K562 (cell line): ENCODE results near the gene GIGYF1. TPM values are rescaled to one million over a fixed set of nuclear protein-coding genes. Genes with fewer than 3 reads are reported as not detected.
A peak's percentile ranks its signal among the peaks of the same experiment; 100 is the strongest.

Source experiments
- ARID3A ChIP-seq: IDR thresholded peaks from 2 replicates; pipeline ENCODE4 v1.6.1; 2012; ENCODE audit warnings: low read depth, low read length, improper control_type of control experiment, borderline replicate concordance
- COPS2 ChIP-seq: fragments of 450-650 bp; conservative IDR thresholded peaks from 2 replicates; pipeline ENCODE4 v1.6.1; 2016; ENCODE audit warnings: mild to moderate bottlenecking, moderate library complexity
- ESRRA ChIP-seq: fragments of 450-650 bp; IDR thresholded peaks from 2 replicates; pipeline ENCODE4 v1.6.1; 2014; ENCODE audit warnings: low read depth, mild to moderate bottlenecking, moderate library complexity, borderline replicate concordance
- FOSL1 ChIP-seq: fragments of 200-800 bp; sonication (Bioruptor generic); conservative IDR thresholded peaks from 2 replicates; pipeline ENCODE4 v1.6.1; 2016; ENCODE audit warnings: missing genetic modification characterization, missing compliant biosample characterization
- HOMEZ ChIP-seq: fragments of 250-450 bp; sonication (Bioruptor Pico); IDR thresholded peaks from 2 replicates; pipeline ENCODE4 v1.4.0; 2020; ENCODE audit warnings: mild to moderate bottlenecking, moderate library complexity
- NR2F6 ChIP-seq: fragments of 450-650 bp; formaldehyde crosslinking; IDR thresholded peaks from 2 replicates; pipeline ENCODE4 v1.4.0; 2020; ENCODE audit warnings: mild to moderate bottlenecking
- PRPF4 ChIP-seq: fragments of 200-400 bp; formaldehyde crosslinking; IDR thresholded peaks from one replicate; pipeline ENCODE4 v1.6.1; 2017; ENCODE audit warnings: low read length, low read depth, mild to moderate bottlenecking; ENCODE audit not compliant: insufficient read depth, poor library complexity, severe bottlenecking
- ZNF609 ChIP-seq: sonication (generic); formaldehyde crosslinking; IDR thresholded peaks from 2 replicates; pipeline ENCODE4 v1.8.1; 2023; ENCODE audit warnings: missing genetic modification reagents, mild to moderate bottlenecking, borderline replicate concordance
- ZNF655 ChIP-seq: fragments of 250-450 bp; sonication (Bioruptor Pico); IDR thresholded peaks from 2 replicates; pipeline ENCODE4 v1.5.0; 2021
- polyA plus RNA-seq, 8 experiments: library from polyadenylated mRNA; depleted of rRNA in 4 of 8; stranded (reverse) in 5 of 8; unstranded in 3 of 8; fragments of >200 nt; fragmentation: Nextera tagmentation in 2 of 8; fragmentation: Illumina TruSeq in 1 of 8; extraction: Ambion mirVana in 2 of 8; extraction: Trizol in 1 of 8; gene quantifications; 2 replicates each; pipeline versions ENCODE4 v1.2.1 to v1.2.3, GENCODE V29; 2011 to 2014; ENCODE audit warnings: inconsistent platforms in 1 of 8, missing spikeins in 1 of 8
- total RNA-seq, 7 experiments: library from RNA; depleted of rRNA in 6 of 7; stranded (reverse); fragments of >200 nt in 6 of 7; fragmentation: Illumina TruSeq in 2 of 7; extraction: Trizol in 2 of 7; gene quantifications; 2 replicates each; pipeline versions ENCODE4 v1.2.1 to v1.2.3, GENCODE V29; 2011 to 2021; ENCODE audit warnings: low replicate concordance in 1 of 7

Gene GIGYF1
- total and polyA plus RNA-seq, 9 of the 15 experiments (the other 6 are each of a cell fraction or from before 2014, with no cell fraction given) = 0.56 to 76.2 (median 16.8) TPM

- TF ChIP-seq HOMEZ (no peak), ZNF655 (CRISPR knock-in tag) (no peak), ESRRA (no peak; the same call in 1 of the 2 replicates), FOSL1 (tag) (0 out of 2 replicates have a peak, but pooled peaks have one; percentile 9), ZNF609 (CRISPR knock-in tag) (peak; percentile 8; the same call in 1 of the 2 replicates), ARID3A (no peak), COPS2 (no peak), PRPF4 (no peak), NR2F6 (CRISPR knock-in tag) (no peak)
Observed at GRCh38 chr7:100705753-100706671, 12.0 kb upstream of the GIGYF1 start, which contains the start of gene POP7 (continued).
